ENCODE measurements around the gene NRP2.

GRCh38 chr2:205755923-205756322 is 73.6 kb downstream of the NRP2 start:
- TF ChIP-seq CTCF (conservative IDR thresholded peaks at IDR 0.05; ENCODE audit: low read length), result no peak
- no peak for TF ChIP-seq EZH2phosphoT487 (IDR thresholded peaks at IDR 0.05; ENCODE audit: borderline replicate concordance)
